ENCODE measurements around the gene PRRC2B. TPM values are rescaled to one million over a fixed set of nuclear protein-coding genes. Genes with fewer than 3 reads are reported as not detected.

The PRRC2B gene
- total and polyA plus RNA-seq, 4 donors = 39.4 to 171 (median 91.4) TPM

DNA sequence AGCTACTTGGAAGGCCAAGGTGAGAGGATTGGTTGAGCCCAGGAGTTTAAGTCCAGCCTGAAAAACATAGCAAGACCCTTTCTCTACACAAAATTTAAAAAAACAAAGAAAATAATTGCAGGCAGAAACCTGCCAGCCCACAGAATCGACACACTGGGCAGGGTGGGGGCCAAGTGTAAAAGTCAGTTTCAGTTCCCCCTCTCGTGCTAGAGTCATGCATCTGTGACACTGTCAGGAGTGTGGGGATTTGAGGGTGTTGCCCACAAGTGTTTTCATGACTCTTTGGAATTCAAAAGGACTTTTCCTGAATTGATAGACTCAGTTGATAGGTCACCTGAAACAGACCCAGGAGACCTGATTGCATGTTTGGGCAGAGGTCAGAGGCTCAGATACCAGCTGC, 47.6 kb downstream of the PRRC2B start:
- no peaks in the 10 kb centered on the region for H3K27me3 ChIP-seq (ENCODE audit: control insufficient read depth in 3 of 3, insufficient read depth in 3 of 3, low read length in 2 of 3)
- DNase-seq = no peak
- H3K9ac ChIP-seq (ENCODE audit: insufficient read depth in 1 of 2, low read length in 2 of 2) = no peak overlapping the region
- no peak overlapping the region for H3K27ac ChIP-seq (ENCODE audit: low read depth in 1 of 2, low read length in 1 of 2)
- H3K4me3 ChIP-seq = no peak overlapping the region
- H3K36me3 ChIP-seq (ENCODE audit: control insufficient read depth in 4 of 4, insufficient read depth in 4 of 4, low read length in 4 of 4) = peaks cover 51 to 75% (median 54%) of the 10 kb centered on the region in 4 donors
- TF ChIP-seq, protein P1, sequence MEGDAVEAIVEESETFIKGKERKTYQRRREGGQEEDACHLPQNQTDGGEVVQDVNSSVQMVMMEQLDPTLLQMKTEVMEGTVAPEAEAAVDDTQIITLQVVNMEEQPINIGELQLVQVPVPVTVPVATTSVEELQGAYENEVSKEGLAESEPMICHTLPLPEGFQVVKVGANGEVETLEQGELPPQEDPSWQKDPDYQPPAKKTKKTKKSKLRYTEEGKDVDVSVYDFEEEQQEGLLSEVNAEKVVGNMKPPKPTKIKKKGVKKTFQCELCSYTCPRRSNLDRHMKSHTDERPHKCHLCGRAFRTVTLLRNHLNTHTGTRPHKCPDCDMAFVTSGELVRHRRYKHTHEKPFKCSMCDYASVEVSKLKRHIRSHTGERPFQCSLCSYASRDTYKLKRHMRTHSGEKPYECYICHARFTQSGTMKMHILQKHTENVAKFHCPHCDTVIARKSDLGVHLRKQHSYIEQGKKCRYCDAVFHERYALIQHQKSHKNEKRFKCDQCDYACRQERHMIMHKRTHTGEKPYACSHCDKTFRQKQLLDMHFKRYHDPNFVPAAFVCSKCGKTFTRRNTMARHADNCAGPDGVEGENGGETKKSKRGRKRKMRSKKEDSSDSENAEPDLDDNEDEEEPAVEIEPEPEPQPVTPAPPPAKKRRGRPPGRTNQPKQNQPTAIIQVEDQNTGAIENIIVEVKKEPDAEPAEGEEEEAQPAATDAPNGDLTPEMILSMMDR (IDR thresholded peaks at IDR 0.05; ENCODE audit: control extremely low read depth, extremely low read depth) = no peak
- 56 to 79% methylated on average over 2 of the region's 2 CpGs for WGBS, 2 donors
- no peaks in the 10 kb centered on the region for H3K9me3 ChIP-seq (ENCODE audit: control insufficient read depth in 4 of 4, insufficient read depth in 3 of 4, low read length in 3 of 4)
- H3K4me1 ChIP-seq (ENCODE audit: control insufficient read depth in 5 of 5, insufficient read depth in 5 of 5, low read length in 5 of 5) = no peaks in the 10 kb centered on the region
- ATAC-seq (ENCODE audit: insufficient read depth, low FRiP score) = no peak

DNA sequence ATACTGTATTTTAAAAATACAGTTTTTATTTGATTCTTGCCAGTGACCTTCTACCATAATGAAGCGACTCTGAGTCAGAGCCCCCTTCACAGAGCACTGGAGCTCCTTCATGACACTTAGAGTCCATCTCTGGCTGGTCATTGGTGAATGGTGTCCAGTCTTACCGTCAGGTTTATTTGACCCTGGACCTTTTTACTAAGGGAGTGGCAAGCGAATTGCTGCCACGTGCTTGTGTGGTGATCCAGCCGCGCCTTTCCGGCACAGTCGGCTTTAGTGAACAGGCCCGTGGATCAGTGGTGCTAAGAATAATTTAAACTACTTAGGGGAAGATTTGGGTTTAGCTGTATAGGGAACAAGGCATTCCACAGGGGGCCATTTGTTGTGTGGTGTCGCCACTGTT, 48.5 kb downstream of the PRRC2B start:
- 85 to 88% methylated on average over 10 of the region's 10 CpGs for WGBS, 2 donors
- no peak for ATAC-seq (ENCODE audit: insufficient read depth, low FRiP score)
- no peak overlapping the region for H3K27ac ChIP-seq (ENCODE audit: low read depth in 1 of 2, low read length in 1 of 2)
- no peaks in the 10 kb centered on the region for H3K9me3 ChIP-seq (ENCODE audit: control insufficient read depth in 4 of 4, insufficient read depth in 3 of 4, low read length in 3 of 4)
- no peak for DNase-seq
- no peaks in the 10 kb centered on the region for H3K27me3 ChIP-seq (ENCODE audit: control insufficient read depth in 3 of 3, insufficient read depth in 3 of 3, low read length in 2 of 3)
- TF ChIP-seq, protein P1 (IDR thresholded peaks at IDR 0.05; ENCODE audit: control extremely low read depth, extremely low read depth) = no peak
- H3K9ac ChIP-seq (ENCODE audit: insufficient read depth in 1 of 2, low read length in 2 of 2) = no peak overlapping the region
- H3K4me3 ChIP-seq = no peak overlapping the region
- peaks cover 49 to 75% (median 55%) of the 10 kb centered on the region in 4 donors for H3K36me3 ChIP-seq (ENCODE audit: control insufficient read depth in 4 of 4, insufficient read depth in 4 of 4, low read length in 4 of 4)
- no peaks in the 10 kb centered on the region for H3K4me1 ChIP-seq (ENCODE audit: control insufficient read depth in 5 of 5, insufficient read depth in 5 of 5, low read length in 5 of 5)

DNA sequence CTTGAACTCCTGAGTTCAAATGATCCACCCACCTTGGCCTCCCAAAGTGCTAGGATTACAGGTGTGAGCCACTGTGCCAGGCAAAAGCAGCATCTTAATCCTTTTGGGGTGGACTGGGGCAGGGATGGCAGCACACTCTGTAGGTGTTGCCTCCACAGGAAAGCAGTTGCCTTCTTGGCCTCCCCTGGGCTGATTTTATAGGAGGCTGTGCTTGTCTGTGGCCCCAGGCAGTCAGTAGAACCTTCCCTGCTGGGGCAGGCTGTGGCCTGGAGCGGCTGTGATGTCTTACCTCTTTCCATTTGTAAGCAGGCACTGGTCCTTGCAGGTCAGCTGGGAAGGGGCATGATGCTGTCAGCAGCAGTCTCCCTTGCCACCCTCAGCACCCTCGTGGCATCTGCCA, 49.8 kb downstream of the PRRC2B start:
- Histone ChIP-seq H3K27ac (ENCODE audit: low read depth in 1 of 2, low read length in 1 of 2) (no peak overlapping the region), H3K36me3 (ENCODE audit: control insufficient read depth in 4 of 4, insufficient read depth in 4 of 4, low read length in 4 of 4) (peaks cover 43 to 65% (median 53%) of the 10 kb centered on the region in 4 donors), H3K27me3 (ENCODE audit: control insufficient read depth in 3 of 3, insufficient read depth in 3 of 3, low read length in 2 of 3) (no peaks in the 10 kb centered on the region), H3K9ac (ENCODE audit: insufficient read depth in 1 of 2, low read length in 2 of 2) (no peak overlapping the region), H3K9me3 (ENCODE audit: control insufficient read depth in 4 of 4, insufficient read depth in 3 of 4, low read length in 3 of 4) (no peaks in the 10 kb centered on the region), H3K4me1 (ENCODE audit: control insufficient read depth in 5 of 5, insufficient read depth in 5 of 5, low read length in 5 of 5) (no peaks in the 10 kb centered on the region), H3K4me3 (no peak overlapping the region)
- ATAC-seq (ENCODE audit: insufficient read depth, low FRiP score) (no peak), DNase-seq (no peak)
- TF ChIP-seq, protein P1 (IDR thresholded peaks at IDR 0.05; ENCODE audit: control extremely low read depth, extremely low read depth) = no peak
- 95 to 100% methylated on average over 2 of the region's 2 CpGs for WGBS, 2 donors

DNA sequence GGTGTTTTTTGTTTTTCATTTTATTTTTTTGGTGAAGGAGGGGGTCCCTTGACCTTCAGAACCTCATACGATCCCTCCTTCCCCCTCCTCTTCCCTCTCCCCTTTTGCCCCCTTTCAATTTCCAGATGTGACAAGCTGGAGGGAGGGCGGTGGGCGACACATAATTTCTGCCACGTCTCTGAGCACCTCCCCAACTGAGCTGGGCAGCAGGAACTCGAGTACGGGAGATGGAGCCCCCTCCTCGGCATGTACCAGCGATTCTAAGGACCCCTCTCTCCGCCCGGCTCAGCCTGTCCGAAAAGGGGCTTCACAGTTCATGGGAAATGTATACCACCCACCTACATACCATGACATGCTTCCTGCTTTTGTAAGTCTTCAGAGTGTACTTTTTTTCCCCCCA, 52.4 kb downstream of the PRRC2B start:
- H3K27me3 ChIP-seq (ENCODE audit: control insufficient read depth in 3 of 3, insufficient read depth in 3 of 3, low read length in 2 of 3) = no peaks in the 10 kb centered on the region
- H3K27ac ChIP-seq (ENCODE audit: low read depth in 1 of 2, low read length in 1 of 2) = no peak overlapping the region
- TF ChIP-seq, protein P1 (IDR thresholded peaks at IDR 0.05; ENCODE audit: control extremely low read depth, extremely low read depth) = no peak
- H3K4me3 ChIP-seq = no peak overlapping the region
- WGBS, 2 donors = 94 to 95% methylated on average over 11 of the region's 11 CpGs
- peaks cover 38 to 48% (median 42%) of the 10 kb centered on the region in 4 donors for H3K36me3 ChIP-seq (ENCODE audit: control insufficient read depth in 4 of 4, insufficient read depth in 4 of 4, low read length in 4 of 4)
- ATAC-seq (ENCODE audit: insufficient read depth, low FRiP score) (no peak), DNase-seq (no peak)
- H3K4me1 ChIP-seq (ENCODE audit: control insufficient read depth in 5 of 5, insufficient read depth in 5 of 5, low read length in 5 of 5) = no peaks in the 10 kb centered on the region
- no peaks in the 10 kb centered on the region for H3K9me3 ChIP-seq (ENCODE audit: control insufficient read depth in 4 of 4, insufficient read depth in 3 of 4, low read length in 3 of 4)
- H3K9ac ChIP-seq (ENCODE audit: insufficient read depth in 1 of 2, low read length in 2 of 2) = no peak overlapping the region
